Measurements from ENCODE around the gene RNF41.

RNF41 gene

DNA sequence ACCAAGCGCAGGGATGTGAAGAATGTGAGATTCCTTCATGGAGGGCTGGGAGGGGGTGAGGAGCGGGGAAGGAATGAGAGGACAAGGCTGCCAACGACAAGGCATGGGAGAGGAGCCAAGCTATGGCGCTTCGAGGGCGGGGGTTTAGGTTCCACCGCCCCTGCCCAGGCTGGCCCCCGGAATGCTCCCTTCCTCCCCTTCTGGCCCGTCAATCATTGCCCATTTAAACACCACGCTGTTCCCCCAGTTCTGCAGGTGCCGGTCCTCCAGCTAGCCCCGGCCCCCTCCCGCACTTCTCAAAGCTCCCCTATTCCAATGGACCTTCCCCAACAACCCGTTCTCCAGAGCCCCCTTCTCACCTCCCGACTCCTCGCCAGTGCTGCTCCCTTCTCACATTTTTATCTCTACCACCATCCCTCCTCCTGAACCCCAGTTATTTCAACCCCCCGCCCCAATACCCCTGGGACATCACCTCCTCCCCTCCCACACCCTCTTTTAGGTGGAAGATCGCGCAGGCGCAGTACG lies 428 bp downstream of the RNF41 start:
- TF ChIP-seq ZFP3 (CRISPR knock-in tag; IDR thresholded peaks at IDR 0.05) (no peak), PPARA (CRISPR knock-in tag; IDR thresholded peaks at IDR 0.05; ENCODE audit: borderline replicate concordance) (no peak), CSDC2 (CRISPR knock-in tag; IDR thresholded peaks at IDR 0.05) (no peak), ZNF565 (CRISPR knock-in tag; conservative IDR thresholded peaks at IDR 0.05; ENCODE audit: low read depth) (no peak), ZNF8 (CRISPR knock-in tag; IDR thresholded peaks at IDR 0.05) (no peak), GLIS3 (CRISPR knock-in tag; IDR thresholded peaks at IDR 0.05) (no peak)
- TF ChIP-seq, protein P1, sequence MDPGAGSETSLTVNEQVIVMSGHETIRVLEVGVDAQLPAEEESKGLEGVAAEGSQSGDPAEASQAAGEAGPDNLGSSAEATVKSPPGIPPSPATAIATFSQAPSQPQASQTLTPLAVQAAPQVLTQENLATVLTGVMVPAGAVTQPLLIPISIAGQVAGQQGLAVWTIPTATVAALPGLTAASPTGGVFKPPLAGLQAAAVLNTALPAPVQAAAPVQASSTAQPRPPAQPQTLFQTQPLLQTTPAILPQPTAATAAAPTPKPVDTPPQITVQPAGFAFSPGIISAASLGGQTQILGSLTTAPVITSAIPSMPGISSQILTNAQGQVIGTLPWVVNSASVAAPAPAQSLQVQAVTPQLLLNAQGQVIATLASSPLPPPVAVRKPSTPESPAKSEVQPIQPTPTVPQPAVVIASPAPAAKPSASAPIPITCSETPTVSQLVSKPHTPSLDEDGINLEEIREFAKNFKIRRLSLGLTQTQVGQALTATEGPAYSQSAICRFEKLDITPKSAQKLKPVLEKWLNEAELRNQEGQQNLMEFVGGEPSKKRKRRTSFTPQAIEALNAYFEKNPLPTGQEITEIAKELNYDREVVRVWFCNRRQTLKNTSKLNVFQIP (CRISPR knock-in tag; IDR thresholded peaks at IDR 0.05; ENCODE audit: borderline replicate concordance, low read depth) = no peak
- TF ChIP-seq, protein P2, sequence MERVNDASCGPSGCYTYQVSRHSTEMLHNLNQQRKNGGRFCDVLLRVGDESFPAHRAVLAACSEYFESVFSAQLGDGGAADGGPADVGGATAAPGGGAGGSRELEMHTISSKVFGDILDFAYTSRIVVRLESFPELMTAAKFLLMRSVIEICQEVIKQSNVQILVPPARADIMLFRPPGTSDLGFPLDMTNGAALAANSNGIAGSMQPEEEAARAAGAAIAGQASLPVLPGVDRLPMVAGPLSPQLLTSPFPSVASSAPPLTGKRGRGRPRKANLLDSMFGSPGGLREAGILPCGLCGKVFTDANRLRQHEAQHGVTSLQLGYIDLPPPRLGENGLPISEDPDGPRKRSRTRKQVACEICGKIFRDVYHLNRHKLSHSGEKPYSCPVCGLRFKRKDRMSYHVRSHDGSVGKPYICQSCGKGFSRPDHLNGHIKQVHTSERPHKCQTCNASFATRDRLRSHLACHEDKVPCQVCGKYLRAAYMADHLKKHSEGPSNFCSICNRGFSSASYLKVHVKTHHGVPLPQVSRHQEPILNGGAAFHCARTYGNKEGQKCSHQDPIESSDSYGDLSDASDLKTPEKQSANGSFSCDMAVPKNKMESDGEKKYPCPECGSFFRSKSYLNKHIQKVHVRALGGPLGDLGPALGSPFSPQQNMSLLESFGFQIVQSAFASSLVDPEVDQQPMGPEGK (CRISPR knock-in tag; IDR thresholded peaks at IDR 0.05; ENCODE audit: borderline replicate concordance) = 0 out of 2 replicates have a peak, but pooled peaks have one; percentile 44
- peak; percentile 59 for ATAC-seq

DNA sequence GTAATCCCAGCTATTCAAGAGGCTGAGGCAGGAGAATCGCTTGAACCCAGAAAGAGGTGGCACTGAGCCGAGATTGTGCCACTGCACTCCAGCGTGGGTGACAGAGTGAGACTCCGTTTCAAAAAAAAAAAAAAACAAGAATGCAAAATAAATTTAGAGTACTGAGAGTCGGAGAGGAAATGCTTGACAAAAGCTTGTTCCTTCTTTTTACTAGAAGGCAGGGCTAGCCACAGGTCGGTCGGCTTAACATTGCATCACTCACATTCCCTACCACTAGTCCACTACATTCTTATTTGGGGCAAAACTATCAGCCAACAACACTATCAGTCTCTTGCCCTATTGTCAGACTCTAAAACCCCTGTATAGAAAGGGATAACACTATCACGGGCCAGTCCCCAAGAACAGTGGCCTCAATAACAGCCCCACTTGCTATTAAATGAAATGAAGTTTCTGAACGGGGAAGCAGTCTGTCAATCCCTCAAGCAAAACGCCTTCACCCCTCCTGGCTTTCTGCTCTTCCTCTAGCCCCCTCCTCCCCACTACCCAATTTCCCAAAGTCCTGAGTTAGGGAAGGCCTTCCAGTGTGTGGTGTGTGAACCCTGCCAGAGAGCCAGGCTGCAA lies 1.0 kb downstream of the RNF41 start:
- TF ChIP-seq, protein P3, sequence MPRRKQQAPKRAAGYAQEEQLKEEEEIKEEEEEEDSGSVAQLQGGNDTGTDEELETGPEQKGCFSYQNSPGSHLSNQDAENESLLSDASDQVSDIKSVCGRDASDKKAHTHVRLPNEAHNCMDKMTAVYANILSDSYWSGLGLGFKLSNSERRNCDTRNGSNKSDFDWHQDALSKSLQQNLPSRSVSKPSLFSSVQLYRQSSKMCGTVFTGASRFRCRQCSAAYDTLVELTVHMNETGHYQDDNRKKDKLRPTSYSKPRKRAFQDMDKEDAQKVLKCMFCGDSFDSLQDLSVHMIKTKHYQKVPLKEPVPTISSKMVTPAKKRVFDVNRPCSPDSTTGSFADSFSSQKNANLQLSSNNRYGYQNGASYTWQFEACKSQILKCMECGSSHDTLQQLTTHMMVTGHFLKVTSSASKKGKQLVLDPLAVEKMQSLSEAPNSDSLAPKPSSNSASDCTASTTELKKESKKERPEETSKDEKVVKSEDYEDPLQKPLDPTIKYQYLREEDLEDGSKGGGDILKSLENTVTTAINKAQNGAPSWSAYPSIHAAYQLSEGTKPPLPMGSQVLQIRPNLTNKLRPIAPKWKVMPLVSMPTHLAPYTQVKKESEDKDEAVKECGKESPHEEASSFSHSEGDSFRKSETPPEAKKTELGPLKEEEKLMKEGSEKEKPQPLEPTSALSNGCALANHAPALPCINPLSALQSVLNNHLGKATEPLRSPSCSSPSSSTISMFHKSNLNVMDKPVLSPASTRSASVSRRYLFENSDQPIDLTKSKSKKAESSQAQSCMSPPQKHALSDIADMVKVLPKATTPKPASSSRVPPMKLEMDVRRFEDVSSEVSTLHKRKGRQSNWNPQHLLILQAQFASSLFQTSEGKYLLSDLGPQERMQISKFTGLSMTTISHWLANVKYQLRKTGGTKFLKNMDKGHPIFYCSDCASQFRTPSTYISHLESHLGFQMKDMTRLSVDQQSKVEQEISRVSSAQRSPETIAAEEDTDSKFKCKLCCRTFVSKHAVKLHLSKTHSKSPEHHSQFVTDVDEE (CRISPR knock-in tag; IDR thresholded peaks at IDR 0.05) = no peak
- TF ChIP-seq CSDC2 (CRISPR knock-in tag; IDR thresholded peaks at IDR 0.05) (no peak), ZNF565 (CRISPR knock-in tag; conservative IDR thresholded peaks at IDR 0.05; ENCODE audit: low read depth) (no peak), ZNF8 (CRISPR knock-in tag; IDR thresholded peaks at IDR 0.05) (no peak), ARNTL (CRISPR knock-in tag; IDR thresholded peaks at IDR 0.05; ENCODE audit: borderline replicate concordance, low read depth) (no peak), TCF4 (CRISPR knock-in tag; IDR thresholded peaks at IDR 0.05; ENCODE audit: borderline replicate concordance) (no peak), TOX (CRISPR knock-in tag; IDR thresholded peaks at IDR 0.05; ENCODE audit: borderline replicate concordance) (no peak), ESRRG (CRISPR knock-in tag; IDR thresholded peaks at IDR 0.05) (no peak), ZFP30 (CRISPR knock-in tag; IDR thresholded peaks at IDR 0.05) (no peak), BACH2 (CRISPR knock-in tag; IDR thresholded peaks at IDR 0.05; ENCODE audit: borderline replicate concordance) (no peak), RARB (CRISPR knock-in tag; IDR thresholded peaks at IDR 0.05) (no peak), ISL1 (CRISPR knock-in tag; IDR thresholded peaks at IDR 0.05) (no peak)
- TF ChIP-seq, protein P4, sequence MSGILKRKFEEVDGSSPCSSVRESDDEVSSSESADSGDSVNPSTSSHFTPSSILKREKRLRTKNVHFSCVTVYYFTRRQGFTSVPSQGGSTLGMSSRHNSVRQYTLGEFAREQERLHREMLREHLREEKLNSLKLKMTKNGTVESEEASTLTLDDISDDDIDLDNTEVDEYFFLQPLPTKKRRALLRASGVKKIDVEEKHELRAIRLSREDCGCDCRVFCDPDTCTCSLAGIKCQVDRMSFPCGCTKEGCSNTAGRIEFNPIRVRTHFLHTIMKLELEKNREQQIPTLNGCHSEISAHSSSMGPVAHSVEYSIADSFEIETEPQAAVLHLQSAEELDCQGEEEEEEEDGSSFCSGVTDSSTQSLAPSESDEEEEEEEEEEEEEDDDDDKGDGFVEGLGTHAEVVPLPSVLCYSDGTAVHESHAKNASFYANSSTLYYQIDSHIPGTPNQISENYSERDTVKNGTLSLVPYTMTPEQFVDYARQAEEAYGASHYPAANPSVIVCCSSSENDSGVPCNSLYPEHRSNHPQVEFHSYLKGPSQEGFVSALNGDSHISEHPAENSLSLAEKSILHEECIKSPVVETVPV (CRISPR knock-in tag; IDR thresholded peaks at IDR 0.05) = no peak
- TF ChIP-seq, protein P5, sequence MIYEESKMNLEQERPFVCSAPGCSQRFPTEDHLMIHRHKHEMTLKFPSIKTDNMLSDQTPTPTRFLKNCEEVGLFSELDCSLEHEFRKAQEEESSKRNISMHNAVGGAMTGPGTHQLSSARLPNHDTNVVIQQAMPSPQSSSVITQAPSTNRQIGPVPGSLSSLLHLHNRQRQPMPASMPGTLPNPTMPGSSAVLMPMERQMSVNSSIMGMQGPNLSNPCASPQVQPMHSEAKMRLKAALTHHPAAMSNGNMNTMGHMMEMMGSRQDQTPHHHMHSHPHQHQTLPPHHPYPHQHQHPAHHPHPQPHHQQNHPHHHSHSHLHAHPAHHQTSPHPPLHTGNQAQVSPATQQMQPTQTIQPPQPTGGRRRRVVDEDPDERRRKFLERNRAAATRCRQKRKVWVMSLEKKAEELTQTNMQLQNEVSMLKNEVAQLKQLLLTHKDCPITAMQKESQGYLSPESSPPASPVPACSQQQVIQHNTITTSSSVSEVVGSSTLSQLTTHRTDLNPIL (CRISPR knock-in tag; IDR thresholded peaks at IDR 0.05; ENCODE audit: low read depth) = no peak
- TF ChIP-seq, protein P1 (CRISPR knock-in tag; IDR thresholded peaks at IDR 0.05; ENCODE audit: borderline replicate concordance, low read depth) = no peak
- TF ChIP-seq, protein P2 (CRISPR knock-in tag; IDR thresholded peaks at IDR 0.05; ENCODE audit: borderline replicate concordance) = no peak
- ATAC-seq = no peak
